ENCODE measurements around the gene CACNA1C.

The CACNA1C gene

GRCh38 chr12:2608608-2608945 is 555.8 kb downstream of the CACNA1C start:
- DNase-seq (ENCODE audit: low read depth in 2 of 2, low spot score in 1 of 2): no peak

GRCh38 chr12:2609020-2609419 is 556.2 kb downstream of the CACNA1C start:
- DNase-seq (ENCODE audit: low read depth in 2 of 2, low spot score in 1 of 2): no peak

GRCh38 chr12:2610358-2610757 is 557.6 kb downstream of the CACNA1C start:
- DNase-seq (ENCODE audit: low read depth in 2 of 2, low spot score in 1 of 2): no peak

GRCh38 chr12:2613326-2614073 is 560.7 kb downstream of the CACNA1C start:
- no peak for DNase-seq (ENCODE audit: low read depth in 2 of 2, low spot score in 1 of 2)

GRCh38 chr12:2614341-2614740 is 561.6 kb downstream of the CACNA1C start:
- DNase-seq (ENCODE audit: low read depth in 2 of 2, low spot score in 1 of 2): no peak

- DNase-seq (ENCODE audit: low read depth in 2 of 2, low spot score in 1 of 2): no peak
These were observed 563.0 kb downstream of the CACNA1C start for GRCh38 chr12:2615665-2616402.

- no peak for DNase-seq (ENCODE audit: low read depth in 2 of 2, low spot score in 1 of 2)
These were observed 564.0 kb downstream of the CACNA1C start for GRCh38 chr12:2616763-2617162.

GRCh38 chr12:2617365-2617764 is 564.6 kb downstream of the CACNA1C start:
- DNase-seq (ENCODE audit: low read depth in 2 of 2, low spot score in 1 of 2): no peak

GRCh38 chr12:2618291-2618995 is 565.7 kb downstream of the CACNA1C start:
- no peak for DNase-seq (ENCODE audit: low read depth in 2 of 2, low spot score in 1 of 2)

GRCh38 chr12:2619136-2619535 is 566.3 kb downstream of the CACNA1C start:
- no peak for DNase-seq (ENCODE audit: low read depth in 2 of 2, low spot score in 1 of 2)

GRCh38 chr12:2622460-2622859 is 569.7 kb downstream of the CACNA1C start:
- no peak for DNase-seq (ENCODE audit: low read depth in 2 of 2, low spot score in 1 of 2)

- no peak for DNase-seq (ENCODE audit: low read depth in 2 of 2, low spot score in 1 of 2)
These were observed 570.7 kb downstream of the CACNA1C start for GRCh38 chr12:2623472-2623871.

- DNase-seq (ENCODE audit: low read depth in 2 of 2, low spot score in 1 of 2): no peak
These were observed 571.9 kb downstream of the CACNA1C start for GRCh38 chr12:2624543-2625288.

- DNase-seq (ENCODE audit: low read depth in 2 of 2, low spot score in 1 of 2): no peak
These were observed 572.5 kb downstream of the CACNA1C start for GRCh38 chr12:2625289-2625612.

- DNase-seq (ENCODE audit: low read depth in 2 of 2, low spot score in 1 of 2): no peak
These were observed 574.5 kb downstream of the CACNA1C start for GRCh38 chr12:2627076-2627834.

GRCh38 chr12:2627835-2628191 is 575.0 kb downstream of the CACNA1C start:
- no peak for DNase-seq (ENCODE audit: low read depth in 2 of 2, low spot score in 1 of 2)

GRCh38 chr12:2628401-2628800 is 575.6 kb downstream of the CACNA1C start:
- no peak for DNase-seq (ENCODE audit: low read depth in 2 of 2, low spot score in 1 of 2)

- no peak for DNase-seq (ENCODE audit: low read depth in 2 of 2, low spot score in 1 of 2)
These were observed 576.3 kb downstream of the CACNA1C start for GRCh38 chr12:2629051-2629450.

GRCh38 chr12:2631653-2632350 is 579.0 kb downstream of the CACNA1C start:
- no peak for DNase-seq (ENCODE audit: low read depth in 2 of 2, low spot score in 1 of 2)

GRCh38 chr12:2633176-2633824 is 580.5 kb downstream of the CACNA1C start:
- DNase-seq (ENCODE audit: low read depth in 2 of 2, low spot score in 1 of 2): no peak
